GM12874 (cell line): ENCODE data around the gene SLC12A8.

ENCODE experiments used
- TF ChIP-seq, protein P1 (sequence below): IDR thresholded peaks from 2 replicates; pipeline ENCODE4 v1.5.1; 2011; ENCODE audit warnings: low read depth, mild to moderate bottlenecking, control low read depth, low read length, moderate library complexity; ENCODE audit not compliant: insufficient read depth

Gene SLC12A8

DNA sequence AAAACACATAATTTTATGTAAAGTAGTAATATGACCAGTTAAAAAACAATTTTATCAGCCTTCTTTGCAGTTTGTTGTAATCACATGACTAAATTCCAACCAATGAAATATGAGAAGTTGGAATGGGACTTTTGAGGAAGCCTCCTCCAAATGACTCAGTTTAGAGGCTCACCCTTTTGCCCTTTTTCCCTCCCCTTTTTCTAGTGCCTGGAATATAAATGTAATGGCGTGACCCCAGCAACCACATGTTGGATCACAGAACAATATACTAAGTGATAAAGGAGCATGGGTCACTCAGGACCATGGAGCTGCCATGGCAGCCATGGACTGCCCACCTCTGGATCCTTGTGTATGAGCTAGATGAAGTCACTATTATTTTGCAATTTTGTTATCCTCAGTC, 107.9 kb downstream of the SLC12A8 start:
- TF ChIP-seq, protein P1, sequence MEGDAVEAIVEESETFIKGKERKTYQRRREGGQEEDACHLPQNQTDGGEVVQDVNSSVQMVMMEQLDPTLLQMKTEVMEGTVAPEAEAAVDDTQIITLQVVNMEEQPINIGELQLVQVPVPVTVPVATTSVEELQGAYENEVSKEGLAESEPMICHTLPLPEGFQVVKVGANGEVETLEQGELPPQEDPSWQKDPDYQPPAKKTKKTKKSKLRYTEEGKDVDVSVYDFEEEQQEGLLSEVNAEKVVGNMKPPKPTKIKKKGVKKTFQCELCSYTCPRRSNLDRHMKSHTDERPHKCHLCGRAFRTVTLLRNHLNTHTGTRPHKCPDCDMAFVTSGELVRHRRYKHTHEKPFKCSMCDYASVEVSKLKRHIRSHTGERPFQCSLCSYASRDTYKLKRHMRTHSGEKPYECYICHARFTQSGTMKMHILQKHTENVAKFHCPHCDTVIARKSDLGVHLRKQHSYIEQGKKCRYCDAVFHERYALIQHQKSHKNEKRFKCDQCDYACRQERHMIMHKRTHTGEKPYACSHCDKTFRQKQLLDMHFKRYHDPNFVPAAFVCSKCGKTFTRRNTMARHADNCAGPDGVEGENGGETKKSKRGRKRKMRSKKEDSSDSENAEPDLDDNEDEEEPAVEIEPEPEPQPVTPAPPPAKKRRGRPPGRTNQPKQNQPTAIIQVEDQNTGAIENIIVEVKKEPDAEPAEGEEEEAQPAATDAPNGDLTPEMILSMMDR, result no peak

DNA sequence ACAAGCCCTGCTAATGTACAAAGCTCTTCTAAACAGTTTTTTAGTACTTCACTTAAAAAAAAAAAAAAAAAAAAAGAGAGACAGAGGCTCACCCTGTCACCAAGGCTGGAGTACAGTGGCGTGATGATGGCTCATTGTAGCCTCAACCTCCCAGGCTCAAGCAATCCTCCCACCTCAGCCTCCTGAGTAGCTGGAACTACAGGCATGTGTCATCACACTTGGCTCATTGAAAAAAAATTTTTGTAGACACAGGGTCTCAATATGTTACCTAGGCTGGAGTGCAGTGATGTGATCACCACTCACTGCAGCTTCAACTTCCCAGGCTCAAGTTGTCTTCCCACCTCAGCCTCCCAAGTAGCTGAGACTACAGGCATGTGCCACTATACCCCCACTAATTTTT, 109.1 kb downstream of the SLC12A8 start:
- TF ChIP-seq, protein P1, result no peak

DNA sequence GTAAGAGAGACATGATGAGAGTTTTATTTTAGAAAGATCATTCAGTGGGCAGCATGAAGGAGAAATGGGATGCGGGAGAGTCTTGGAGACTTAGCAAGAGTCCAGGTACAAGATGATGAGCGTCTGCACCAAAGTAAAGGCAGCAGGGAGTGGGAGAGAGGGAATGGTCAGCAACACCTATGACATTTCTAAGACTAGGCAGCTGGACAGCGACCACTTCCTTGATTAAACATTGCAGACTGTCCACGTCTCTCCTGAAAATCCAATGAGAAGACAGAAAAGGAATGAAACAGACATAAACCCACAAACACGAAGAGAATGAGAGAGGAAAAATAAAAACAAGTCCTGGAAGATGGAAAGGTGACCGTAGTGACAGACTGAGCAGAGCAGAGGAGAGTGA, 110.1 kb downstream of the SLC12A8 start:
- TF ChIP-seq, protein P1, result no peak

DNA sequence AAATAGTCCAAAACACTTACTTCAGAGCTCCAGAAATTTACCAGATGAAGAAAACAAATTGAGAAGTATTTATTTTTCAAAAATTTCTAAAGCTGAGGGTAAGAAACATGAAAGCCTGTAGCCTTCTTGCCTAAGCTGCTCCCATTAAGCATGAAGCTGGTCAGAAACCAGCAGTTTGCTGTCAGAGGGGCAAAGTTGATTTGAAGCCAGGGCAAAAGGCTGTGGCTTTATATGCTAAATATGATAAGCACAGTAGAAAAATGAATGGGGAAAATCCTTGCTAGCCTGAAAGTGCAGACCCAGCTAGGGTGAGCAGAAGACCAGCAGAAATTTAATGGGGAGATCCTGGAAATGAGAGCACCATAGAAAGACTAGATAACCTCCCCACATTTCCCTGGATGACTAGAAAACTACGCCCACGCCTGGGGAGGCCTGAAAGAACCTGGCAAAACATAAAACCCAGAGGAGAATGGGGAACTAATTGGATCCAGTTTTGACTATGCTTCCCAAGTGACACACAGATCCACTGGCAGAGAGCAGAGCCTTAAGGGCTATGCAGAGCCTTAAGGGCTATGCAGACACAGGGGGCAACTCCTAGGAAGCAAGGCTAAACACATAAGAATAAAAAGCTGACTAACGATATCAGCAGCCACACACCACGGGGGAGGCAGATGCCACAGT, 113.8 kb downstream of the SLC12A8 start:
- TF ChIP-seq, protein P1, result no peak

DNA sequence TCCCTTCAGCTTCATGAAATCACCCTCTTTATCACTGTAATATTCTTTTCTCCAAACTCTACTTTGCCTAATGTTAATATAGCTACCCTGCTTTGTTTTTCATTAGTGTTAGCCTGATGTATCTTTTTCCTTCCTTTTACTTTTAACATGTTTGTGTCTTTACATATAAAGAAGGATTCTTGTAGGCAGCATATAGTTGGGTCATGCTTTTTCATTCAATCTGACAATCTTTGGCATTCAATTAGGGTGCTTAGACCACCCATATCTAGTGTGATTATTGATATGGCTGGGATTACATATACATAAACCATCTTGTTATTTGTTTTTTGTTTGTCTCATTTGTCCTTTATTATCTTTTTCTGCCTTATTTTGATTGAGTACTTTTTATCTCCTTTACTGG, 121.9 kb downstream of the SLC12A8 start:
- TF ChIP-seq, protein P1, result no peak

DNA sequence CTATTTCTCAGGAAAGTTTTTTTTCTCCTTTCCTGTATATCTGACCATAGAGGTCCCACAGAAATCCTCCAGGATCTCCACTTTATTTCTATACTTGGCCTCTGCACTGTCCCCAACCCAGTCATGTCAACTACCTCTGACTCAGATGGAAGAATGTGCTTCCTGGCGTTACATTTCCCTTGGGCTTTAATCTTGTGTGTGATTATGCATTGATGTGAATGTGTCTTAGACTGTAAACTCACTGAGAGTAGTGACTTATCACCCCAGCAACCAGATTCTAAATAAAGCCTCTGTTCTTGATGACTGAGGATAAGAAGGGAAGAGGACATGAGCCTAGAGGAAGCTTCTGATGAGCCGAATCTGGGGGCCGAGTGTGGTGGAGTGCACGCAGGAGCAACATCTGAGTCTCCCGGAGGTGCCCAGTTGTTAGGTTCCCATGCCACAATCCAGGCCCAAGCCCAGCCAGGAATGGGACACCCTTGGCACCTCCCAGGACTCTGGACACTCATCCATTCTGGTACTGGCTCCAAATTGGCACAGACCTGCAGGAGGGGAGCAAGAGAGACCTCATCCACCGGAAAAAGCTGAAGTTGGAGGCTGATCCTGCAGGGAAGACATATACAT, 124.7 kb downstream of the SLC12A8 start:
- TF ChIP-seq, protein P1, result no peak

DNA sequence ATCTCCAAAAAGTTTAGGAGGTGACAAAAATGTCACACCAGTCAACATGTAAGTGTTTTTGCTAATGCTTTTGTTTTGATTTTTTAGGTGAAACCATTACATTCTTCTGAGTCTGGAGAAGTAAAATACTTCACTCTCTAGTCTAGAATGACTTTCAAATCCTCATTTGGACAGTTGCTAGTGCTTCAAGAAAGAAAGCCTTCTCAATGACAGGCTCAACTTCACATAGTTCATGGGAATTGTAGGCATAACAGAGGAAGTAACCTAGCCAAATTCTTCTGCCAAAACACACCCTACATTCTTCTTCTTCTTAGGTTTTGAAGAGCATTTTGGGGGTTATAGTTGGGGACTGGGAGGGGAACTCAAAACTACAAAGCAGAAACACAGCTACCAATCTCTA, 127.4 kb downstream of the SLC12A8 start:
- TF ChIP-seq, protein P1, result no peak
